Transverse colon (tissue), 4 donors: ENCODE data around the gene GABRQ.
"Not testable (repeated sequence)": the region's sequence is repeated elsewhere in the genome, so short reads cannot be mapped to it uniquely, and the experiment has no call there.

ENCODE experiments used
- CTCF ChIP-seq, 5 experiments: fragments of 200-600 bp in 3 of 5; fragments of 450-650 bp in 2 of 5; sonication (generic) in 3 of 5; IDR thresholded peaks; 1 replicate in 2 of 5; 2 replicates in 3 of 5; pipeline ENCODE4 v1.5.1; 2016 to 2017; ENCODE audit warnings: antibody characterized with exemption in 5 of 5, inconsistent platforms in 3 of 5, mild to moderate bottlenecking in 2 of 5, moderate library complexity in 1 of 5
- POLR2A ChIP-seq: fragments of 450-650 bp; IDR thresholded peaks from one replicate; pipeline ENCODE4 v1.6.1; 2016; ENCODE audit warnings: antibody characterized with exemption, mild to moderate bottlenecking, moderate library complexity
- POLR2AphosphoS5 ChIP-seq, 3 donors: sonication (generic); formaldehyde crosslinking; IDR thresholded peaks; one replicate each; pipeline ENCODE4 v1.6.1; 2016; ENCODE audit warnings: antibody characterized with exemption in 3 of 3

GRCh38 chrX:152697952-152698931 lies 60.5 kb downstream of the GABRQ start, which contains the start of gene MAGEA3:
- TF ChIP-seq POLR2AphosphoS5 (IDR thresholded peaks at IDR 0.05); CTCF (IDR thresholded peaks at IDR 0.05); POLR2A: not testable (repeated sequence)
